Retinal pigment epithelial cell (primary cell): Measurements from ENCODE around the gene MEGF6.

Experiments used
- DNase-seq: peaks from one replicate; pipeline ENCODE4 v3.0.0-alpha.2; 2010; ENCODE audit warnings: low read depth
- H3K4me3 ChIP-seq: 2 replicates; pipeline ENCODE4 v1.5.1; 2011; ENCODE audit warnings: mild to moderate bottlenecking, low read length, control low read depth, moderate library complexity
- TF ChIP-seq, protein P1 (sequence below): conservative IDR thresholded peaks from 2 replicates; pipeline ENCODE4 v1.5.1; 2011; ENCODE audit warnings: low read depth, low read length, control low read depth, inconsistent platforms

Gene MEGF6

DNA sequence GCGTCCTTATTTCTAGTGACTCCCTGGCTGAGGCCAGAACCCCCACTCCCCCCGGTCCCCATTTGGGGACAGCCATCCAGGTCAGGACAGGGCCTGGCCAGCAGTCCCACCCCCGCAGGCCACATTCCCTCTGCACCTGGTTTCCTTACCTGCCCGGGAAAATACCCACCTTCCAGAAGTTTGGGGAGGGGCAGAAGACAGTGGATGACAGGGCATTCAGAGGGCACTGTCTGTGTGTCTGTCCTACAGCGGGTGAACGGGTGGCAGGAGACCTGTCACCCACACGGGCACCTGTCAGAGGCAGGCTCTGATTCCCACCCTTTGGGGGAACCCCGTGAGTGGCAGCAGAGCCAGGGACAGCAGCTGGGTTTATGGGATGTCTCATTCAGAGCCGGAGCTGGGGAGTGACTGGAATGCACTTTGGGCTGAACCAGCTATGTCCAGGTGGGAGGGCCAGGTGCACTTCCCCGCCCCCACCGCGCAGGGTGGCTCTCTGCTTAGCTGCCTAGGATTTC lies 154.8 kb downstream of the MEGF6 start:
- DNase-seq = no peak
- TF ChIP-seq, protein P1, sequence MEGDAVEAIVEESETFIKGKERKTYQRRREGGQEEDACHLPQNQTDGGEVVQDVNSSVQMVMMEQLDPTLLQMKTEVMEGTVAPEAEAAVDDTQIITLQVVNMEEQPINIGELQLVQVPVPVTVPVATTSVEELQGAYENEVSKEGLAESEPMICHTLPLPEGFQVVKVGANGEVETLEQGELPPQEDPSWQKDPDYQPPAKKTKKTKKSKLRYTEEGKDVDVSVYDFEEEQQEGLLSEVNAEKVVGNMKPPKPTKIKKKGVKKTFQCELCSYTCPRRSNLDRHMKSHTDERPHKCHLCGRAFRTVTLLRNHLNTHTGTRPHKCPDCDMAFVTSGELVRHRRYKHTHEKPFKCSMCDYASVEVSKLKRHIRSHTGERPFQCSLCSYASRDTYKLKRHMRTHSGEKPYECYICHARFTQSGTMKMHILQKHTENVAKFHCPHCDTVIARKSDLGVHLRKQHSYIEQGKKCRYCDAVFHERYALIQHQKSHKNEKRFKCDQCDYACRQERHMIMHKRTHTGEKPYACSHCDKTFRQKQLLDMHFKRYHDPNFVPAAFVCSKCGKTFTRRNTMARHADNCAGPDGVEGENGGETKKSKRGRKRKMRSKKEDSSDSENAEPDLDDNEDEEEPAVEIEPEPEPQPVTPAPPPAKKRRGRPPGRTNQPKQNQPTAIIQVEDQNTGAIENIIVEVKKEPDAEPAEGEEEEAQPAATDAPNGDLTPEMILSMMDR = no peak

DNA sequence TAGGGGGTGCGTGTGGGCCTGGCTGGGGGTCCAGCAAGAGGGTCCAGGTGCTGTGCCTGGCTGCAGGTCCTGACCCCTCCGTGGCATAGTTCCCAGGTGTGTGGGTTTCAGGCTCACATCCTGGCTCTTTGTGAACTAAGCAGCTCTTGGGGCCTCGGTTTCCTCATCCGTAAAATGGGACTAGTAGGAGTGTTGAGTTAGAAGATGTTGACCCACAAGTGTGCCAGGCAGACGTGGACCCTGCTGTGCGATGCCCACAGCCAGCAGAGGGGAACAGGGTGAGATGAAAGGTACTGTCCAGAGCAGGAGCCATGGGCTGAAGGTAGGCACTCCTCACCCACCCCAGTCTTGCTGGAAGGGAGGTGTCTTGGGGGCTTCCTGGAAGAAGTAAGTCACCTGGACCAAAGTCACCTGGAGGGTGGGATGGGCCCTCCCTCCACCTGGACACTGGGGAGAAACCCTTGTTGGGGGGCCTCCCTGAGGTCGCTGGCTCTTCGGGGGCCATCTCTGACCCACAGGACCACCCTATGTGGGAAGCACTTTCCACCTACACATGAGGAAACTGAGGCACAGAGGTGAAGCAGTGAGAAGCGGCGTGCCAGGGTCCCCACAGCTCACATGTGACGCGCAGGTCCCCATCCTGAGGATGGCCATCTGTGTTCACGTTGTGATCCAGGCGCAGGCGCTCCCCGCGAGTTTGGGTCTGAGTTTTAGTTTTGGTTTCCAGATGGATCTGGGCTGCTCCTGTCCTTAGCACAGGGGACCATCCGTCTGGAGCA lies 155.4 kb downstream of the MEGF6 start:
- no peak overlapping the region for H3K4me3 ChIP-seq
- TF ChIP-seq, protein P1 = no peak
- DNase-seq = no peak

More for the DNA sequence above, 154.8 kb downstream of the MEGF6 start:
- H3K4me3 ChIP-seq = no peak overlapping the region

DNA sequence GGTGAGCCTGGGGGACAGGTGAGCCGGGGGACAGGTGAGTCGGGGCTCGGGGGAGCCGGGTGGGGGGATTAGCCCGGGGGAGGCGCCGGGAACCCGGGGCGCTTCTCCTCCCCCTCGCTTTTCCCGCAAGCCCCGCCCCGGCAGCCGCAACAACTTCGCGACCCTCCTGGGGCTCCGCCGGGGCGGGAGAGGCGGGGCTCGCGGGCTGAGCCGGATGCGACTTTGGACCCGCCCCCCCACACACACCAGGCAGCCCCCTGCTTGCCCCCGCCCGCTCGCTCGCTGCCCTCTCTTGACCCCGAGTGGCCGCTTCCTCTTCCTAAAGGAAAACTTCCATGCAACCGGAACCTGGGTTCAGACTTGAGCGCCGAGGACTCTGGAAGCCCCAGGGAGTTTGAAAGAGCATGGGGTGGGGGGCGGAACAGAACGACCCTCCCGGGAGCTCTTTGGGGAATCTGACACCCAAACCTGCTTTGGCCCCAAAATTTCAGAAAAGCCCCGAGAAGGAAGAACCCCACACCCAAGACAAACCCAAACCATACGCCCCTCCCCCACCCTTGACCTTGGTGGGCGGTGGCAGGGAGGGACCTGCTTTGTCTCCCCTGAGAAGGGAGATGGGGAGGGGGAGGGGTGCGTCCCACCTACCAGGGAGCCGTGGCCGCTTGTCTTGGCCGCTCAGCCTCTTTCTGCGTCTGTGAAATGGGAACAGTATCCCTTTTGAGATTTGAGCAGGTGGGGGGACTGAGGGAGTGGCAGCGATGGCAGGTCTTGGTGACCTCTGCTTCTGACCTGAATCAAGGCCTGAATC lies 156.3 kb downstream of the MEGF6 start:
- no peak for DNase-seq

DNA sequence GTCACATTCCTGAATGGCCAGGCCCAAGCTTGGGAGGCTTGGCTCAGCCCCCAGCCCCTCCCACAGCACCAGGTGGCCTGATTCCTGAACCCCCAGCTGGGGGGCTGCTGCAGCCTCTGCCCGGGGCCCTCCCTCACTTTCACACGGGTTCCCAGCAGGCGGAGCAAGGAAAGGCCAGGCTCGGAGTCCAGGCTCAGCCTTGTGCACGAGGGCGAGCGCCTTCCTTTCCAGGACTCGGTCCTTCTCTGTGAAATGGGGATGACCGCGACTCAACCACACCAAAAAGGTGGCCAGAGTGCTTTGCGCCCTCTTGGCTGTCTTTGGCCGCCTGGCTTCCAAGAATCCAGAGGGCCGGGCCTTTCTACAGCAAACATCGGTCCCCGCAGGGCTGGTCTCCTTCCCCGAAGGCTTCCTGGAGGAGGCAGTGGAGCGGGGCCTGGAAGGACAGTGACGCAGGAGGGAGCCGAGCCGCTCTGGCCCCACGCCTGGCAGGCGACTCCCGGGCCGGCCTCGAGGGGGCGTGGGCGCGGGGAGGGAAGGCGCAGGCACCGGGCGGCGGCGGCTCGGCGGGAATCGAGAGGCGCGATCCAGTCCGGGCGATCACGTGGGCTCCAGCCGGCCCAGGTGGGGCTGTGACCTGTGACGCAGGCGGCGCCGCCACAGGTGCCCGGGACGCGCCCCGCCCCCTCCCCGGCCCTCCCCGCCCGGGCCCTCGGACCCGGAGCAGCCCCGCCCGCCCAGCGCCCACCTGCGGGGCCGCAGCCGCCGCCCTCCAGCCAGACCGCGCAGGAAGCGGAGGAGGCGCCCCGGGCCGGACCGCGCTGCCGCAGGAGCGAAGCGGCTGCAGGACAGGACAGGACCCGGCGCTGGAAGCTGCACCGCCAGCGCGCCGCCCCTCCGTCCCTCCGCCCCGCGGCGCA lies 157.2 kb downstream of the MEGF6 start, which contains the start of gene ARHGEF16:
ARHGEF16 (plus strand) TSS at position 775 of the 920 bp plus-strand sequence. CDS start 8,420 bp downstream, outside the sequence.
- peak within 1 kb of the TSS; percentile 34 for H3K4me3 ChIP-seq
- TF ChIP-seq, protein P1 = peak; percentile 40
- DNase-seq = no peak

More for the DNA sequence above, 156.3 kb downstream of the MEGF6 start:
- H3K4me3 ChIP-seq = peak overlapping the region; percentile 34
- TF ChIP-seq, protein P1 = no peak

DNA sequence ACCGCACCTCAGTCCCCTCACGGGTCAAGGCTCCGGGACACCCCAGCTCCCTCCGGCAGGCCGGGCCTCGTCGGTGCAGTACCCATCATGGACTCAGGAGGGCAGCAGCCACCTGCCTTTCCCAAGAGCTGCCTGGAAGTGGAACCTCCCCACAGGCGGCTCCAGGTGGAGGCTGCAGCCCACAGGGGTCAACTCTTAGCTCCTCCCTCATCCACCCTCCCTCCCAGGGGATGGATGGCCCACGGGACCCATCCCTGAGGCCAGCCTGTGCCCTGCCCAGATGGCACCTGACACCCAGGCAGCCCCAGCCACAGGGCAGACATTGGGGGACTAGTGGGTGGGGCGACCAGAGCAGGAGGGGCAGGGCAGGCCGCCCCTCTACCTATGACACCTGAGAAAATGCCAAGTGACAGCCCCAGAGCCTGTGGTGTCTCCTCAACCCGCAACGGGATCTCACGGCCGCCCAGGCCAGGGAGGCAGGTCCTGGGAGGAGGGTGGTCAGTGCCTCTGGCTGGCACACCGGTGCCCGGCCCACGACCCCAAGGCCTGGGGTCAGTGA lies 158.0 kb downstream of the MEGF6 start:
- TF ChIP-seq, protein P1 = peak; percentile 94
- H3K4me3 ChIP-seq = no peak overlapping the region
- no peak for DNase-seq

DNA sequence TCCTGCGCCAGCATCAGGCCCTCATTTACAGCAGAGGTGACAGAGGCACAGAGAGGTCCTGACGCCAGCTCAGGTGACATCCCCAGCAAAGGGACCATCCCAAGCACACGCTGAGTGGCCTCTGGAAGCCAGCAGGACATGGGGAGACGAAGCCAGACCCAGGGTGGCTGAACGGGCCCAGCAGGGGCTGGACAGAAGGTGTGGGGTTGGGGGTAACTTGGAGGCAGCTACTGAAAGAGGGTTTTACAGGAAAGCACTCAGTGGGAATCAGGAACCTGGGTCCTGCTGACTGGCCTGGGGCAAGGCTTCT lies 158.5 kb downstream of the MEGF6 start:
- no peak for DNase-seq
- TF ChIP-seq, protein P1 = no peak
- H3K4me3 ChIP-seq = no peak overlapping the region
